Endothelial cell of umbilical vein (primary cell): ENCODE results near the gene PDE4B. TPM values are rescaled to one million over a fixed set of nuclear protein-coding genes. Genes with fewer than 3 reads are reported as not detected.

ENCODE experiments used
- BruUV-seq: library from RNA; stranded (reverse); fragments of 400-500 nt; replicated peaks from 2 replicates; lab custom pipeline; 2021; lab: Mats Ljungman, UMichigan
- CTCF ChIA-PET: fragments of 300-600, 350-600 bp; sonication (Branson Sonifier 250); formaldehyde crosslinking; loops from one replicate; lab custom pipeline; 2021; ENCODE audit warnings: antibody characterized with exemption, inconsistent platforms; lab: Charles Lee
- POLR2A ChIA-PET: fragments of 300-600, 350-600 bp; sonication (Branson Sonifier 250); formaldehyde crosslinking; loops from one replicate; lab custom pipeline; 2021; ENCODE audit warnings: antibody characterized with exemption, inconsistent platforms; lab: Charles Lee
- DNase-seq: peaks from one replicate; pipeline ENCODE4 v3.0.0-alpha.2; 2011; ENCODE audit warnings: low read depth, low spot score
- FAIRE-seq: peaks from 2 replicates; lab custom pipeline; 2011; peaks lifted over from hg19 to GRCh38; lab: Jason Lieb, UNC
- H2AFZ ChIP-seq: 2 replicates; pipeline ENCODE4 v1.6.0; 2012; ENCODE audit warnings: low read depth, low read length, control low read depth, inconsistent platforms
- H3K27ac ChIP-seq: 2 replicates; pipeline ENCODE4 v1.5.1; 2011; ENCODE audit warnings: low read depth, mild to moderate bottlenecking, control low read depth, low read length, moderate library complexity; ENCODE audit not compliant: insufficient read depth
- H3K27me3 ChIP-seq, 2 experiments: 2 replicates each; pipeline versions ENCODE4 v1.6.0 to v1.6.1; 2011; ENCODE audit warnings: low read length in 2 of 2, mixed read lengths in 1 of 2; ENCODE audit not compliant: control insufficient read depth in 2 of 2, insufficient read depth in 2 of 2
- H3K36me3 ChIP-seq, 2 experiments: 2 replicates in 1 of 2; 3 replicates in 1 of 2; pipeline ENCODE4 v1.5.1; 2011; ENCODE audit warnings: low read length in 2 of 2, mild to moderate bottlenecking in 1 of 2, moderate library complexity in 1 of 2; ENCODE audit not compliant: control insufficient read depth in 2 of 2, insufficient read depth in 2 of 2; ENCODE audit errors: extremely low read depth in 1 of 2
- H3K4me1 ChIP-seq: 3 replicates; pipeline ENCODE4 v1.5.1; 2011; ENCODE audit warnings: mild to moderate bottlenecking, low read length; ENCODE audit not compliant: control insufficient read depth, insufficient read depth; ENCODE audit errors: extremely low read depth
- H3K4me2 ChIP-seq: 2 replicates; pipeline ENCODE4 v1.6.1; 2011; ENCODE audit warnings: low read length, control low read depth, mixed read lengths; ENCODE audit not compliant: insufficient read depth
- H3K4me3 ChIP-seq, 3 experiments: fragments of 200-600 bp in 1 of 3; sonication (generic), shearing (Covaris generic) in 1 of 3; replicated peaks in 1 of 3; 2 replicates each; pipeline ENCODE4 v1.5.1; 2011 to 2016; ENCODE audit warnings: control low read depth in 3 of 3, low read length in 3 of 3, mild to moderate bottlenecking in 2 of 3, inconsistent platforms in 1 of 3, low read depth in 1 of 3, moderate library complexity in 1 of 3; ENCODE audit not compliant: insufficient read depth in 1 of 3
- H3K79me2 ChIP-seq: 2 replicates; pipeline ENCODE4 v1.6.0; 2012; ENCODE audit warnings: low read length, inconsistent platforms; ENCODE audit not compliant: control insufficient read depth, insufficient read depth
- H3K9ac ChIP-seq: replicated peaks from 2 replicates; pipeline ENCODE3; 2011; ENCODE audit warnings: low read length, control low read depth; ENCODE audit not compliant: insufficient read depth; ENCODE audit errors: extremely low read depth
- H3K9me1 ChIP-seq: replicated peaks from 3 replicates; pipeline ENCODE4 v1.6.0; 2011; ENCODE audit warnings: mild to moderate bottlenecking, low read length; ENCODE audit not compliant: control insufficient read depth, insufficient read depth; ENCODE audit errors: extremely low read depth
- H3K9me3 ChIP-seq: replicated peaks from 2 replicates; pipeline ENCODE4 v1.5.1; 2012; ENCODE audit warnings: low read length, inconsistent platforms; ENCODE audit not compliant: control insufficient read depth, insufficient read depth
- H4K20me1 ChIP-seq: replicated peaks from 2 replicates; pipeline ENCODE3; 2011; ENCODE audit warnings: mild to moderate bottlenecking, low read length; ENCODE audit not compliant: control insufficient read depth, insufficient read depth; ENCODE audit errors: extremely low read depth
- EZH2 ChIP-seq: IDR thresholded peaks from 2 replicates; pipeline ENCODE4 v1.6.1; 2012; ENCODE audit warnings: borderline replicate concordance, low read depth, mild to moderate bottlenecking, moderate library complexity, low read length, inconsistent platforms; ENCODE audit not compliant: severe bottlenecking
- FOS ChIP-seq: IDR thresholded peaks from 2 replicates; pipeline ENCODE4 v1.6.1; 2011; ENCODE audit warnings: mild to moderate bottlenecking, low read length, moderate library complexity, borderline replicate concordance; ENCODE audit not compliant: insufficient read depth
- GATA2 ChIP-seq: IDR thresholded peaks from 2 replicates; pipeline ENCODE4 v1.7.0; 2011; ENCODE audit warnings: low read depth, mild to moderate bottlenecking, moderate library complexity, mixed read lengths, low read length; ENCODE audit not compliant: insufficient read length, insufficient read depth
- JUN ChIP-seq: IDR thresholded peaks from 2 replicates; pipeline ENCODE4 v1.6.1; 2011; ENCODE audit warnings: borderline replicate concordance, low read depth; ENCODE audit not compliant: insufficient read length, insufficient read depth
- MYC ChIP-seq: IDR thresholded peaks from one replicate; pipeline ENCODE4 v1.6.1; 2011; ENCODE audit warnings: mild to moderate bottlenecking, low read depth, low read length
- POLR2A ChIP-seq: IDR thresholded peaks from 2 replicates; pipeline ENCODE4 v1.6.1; 2012; ENCODE audit warnings: low read depth, mild to moderate bottlenecking, control low read depth, low read length
- POLR2AphosphoS5 ChIP-seq: IDR thresholded peaks from 2 replicates; pipeline ENCODE4 v1.6.1; 2012; ENCODE audit warnings: low read depth, mild to moderate bottlenecking, control low read depth, low read length, moderate library complexity; ENCODE audit not compliant: insufficient read depth
- dilution Hi-C: fragments of 300-500 bp; cut with MboI; formaldehyde crosslinking; loops from one replicate; pipeline ENCODE4 v1.15.0; 2019; ENCODE audit warnings: low sequenced_read_pairs; ENCODE audit not compliant: extremely low pct_ligation_motif_present
- intact Hi-C: fragments of 100-400 bp; cut with micrococcal nuclease; formaldehyde crosslinking; loops from one replicate; pipeline ENCODE4 v1.10.0; 2022
- polyA plus RNA-seq, 4 experiments: library from polyadenylated mRNA; depleted of rRNA in 3 of 4; stranded (reverse) in 3 of 4; unstranded in 1 of 4; fragments of >200 nt; gene quantifications; 2 replicates each; pipeline versions ENCODE4 v1.2.1 to v1.2.3, GENCODE V29; 2011 to 2012; ENCODE audit warnings: missing spikeins in 1 of 4
- total RNA-seq: library from RNA; stranded (reverse); gene quantifications from 2 replicates; pipeline ENCODE4 v1.2.3, GENCODE V29; 2021
- TF ChIP-seq, protein P1 (sequence below): IDR thresholded peaks from 2 replicates; pipeline ENCODE4 v1.6.1; 2011; ENCODE audit not compliant: insufficient read depth, insufficient read length
- TF ChIP-seq, protein P2 (sequence below), 2 donors: IDR thresholded peaks; 1 replicate in 1 of 2; 2 replicates in 1 of 2; pipeline ENCODE4 v1.5.1; 2011; ENCODE audit warnings: low read length in 2 of 2, mild to moderate bottlenecking in 2 of 2, moderate library complexity in 2 of 2, control low read depth in 1 of 2, inconsistent platforms in 1 of 2, low read depth in 1 of 2; ENCODE audit not compliant: insufficient read depth in 1 of 2; ENCODE audit errors: extremely low read depth in 1 of 2

Gene PDE4B
- total and polyA plus RNA-seq, 2 donors (not counting 3 experiments of a cell fraction or from before 2014, with no cell fraction given), result 63.5 to 69.8 TPM

DNA sequence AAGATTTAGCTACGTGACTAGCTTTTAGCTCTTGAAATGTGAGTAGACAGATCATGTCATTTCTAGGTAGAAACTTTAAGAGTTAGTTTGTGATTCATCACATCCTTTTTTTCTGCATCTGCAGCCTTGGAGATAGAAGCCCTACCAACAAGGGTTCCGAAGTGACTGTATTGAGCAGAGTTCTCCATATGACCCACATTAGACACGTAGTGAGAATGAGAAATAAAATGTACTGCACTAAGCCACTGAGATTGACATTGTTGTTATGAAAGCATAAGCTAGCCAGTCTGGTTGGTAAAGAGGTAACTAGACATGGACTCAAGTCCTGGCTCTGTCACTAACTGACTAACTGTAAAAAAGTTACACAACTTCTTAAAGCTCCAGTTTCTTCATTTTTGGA, 296.1 kb downstream of the PDE4B start:
- Histone ChIP-seq H3K27ac (no peak overlapping the region), H3K36me3 (no peaks in the 10 kb centered on the region), H2AFZ (no peak overlapping the region), H3K79me2 (no peaks in the 10 kb centered on the region), H4K20me1 (no peaks in the 10 kb centered on the region), H3K9me1 (no peaks in the 10 kb centered on the region), H3K4me2 (no peak overlapping the region), H3K4me1 (no peaks in the 10 kb centered on the region), H3K27me3 (no peaks in the 10 kb centered on the region), H3K9me3 (no peaks in the 10 kb centered on the region), H3K4me3 (no peak overlapping the region), H3K9ac (no peak overlapping the region)
- no TSS peak for BruUV-seq
- CTCF ChIA-PET, result no interaction called here
- dilution Hi-C loops, result no loop called here
- TF ChIP-seq GATA2 (no peak), JUN (no peak), FOS (no peak), POLR2AphosphoS5 (no peak), POLR2A (no peak), MYC (no peak), EZH2 (no peak)
- TF ChIP-seq, protein P1, sequence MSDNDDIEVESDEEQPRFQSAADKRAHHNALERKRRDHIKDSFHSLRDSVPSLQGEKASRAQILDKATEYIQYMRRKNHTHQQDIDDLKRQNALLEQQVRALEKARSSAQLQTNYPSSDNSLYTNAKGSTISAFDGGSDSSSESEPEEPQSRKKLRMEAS, result no peak
- TF ChIP-seq, protein P2, sequence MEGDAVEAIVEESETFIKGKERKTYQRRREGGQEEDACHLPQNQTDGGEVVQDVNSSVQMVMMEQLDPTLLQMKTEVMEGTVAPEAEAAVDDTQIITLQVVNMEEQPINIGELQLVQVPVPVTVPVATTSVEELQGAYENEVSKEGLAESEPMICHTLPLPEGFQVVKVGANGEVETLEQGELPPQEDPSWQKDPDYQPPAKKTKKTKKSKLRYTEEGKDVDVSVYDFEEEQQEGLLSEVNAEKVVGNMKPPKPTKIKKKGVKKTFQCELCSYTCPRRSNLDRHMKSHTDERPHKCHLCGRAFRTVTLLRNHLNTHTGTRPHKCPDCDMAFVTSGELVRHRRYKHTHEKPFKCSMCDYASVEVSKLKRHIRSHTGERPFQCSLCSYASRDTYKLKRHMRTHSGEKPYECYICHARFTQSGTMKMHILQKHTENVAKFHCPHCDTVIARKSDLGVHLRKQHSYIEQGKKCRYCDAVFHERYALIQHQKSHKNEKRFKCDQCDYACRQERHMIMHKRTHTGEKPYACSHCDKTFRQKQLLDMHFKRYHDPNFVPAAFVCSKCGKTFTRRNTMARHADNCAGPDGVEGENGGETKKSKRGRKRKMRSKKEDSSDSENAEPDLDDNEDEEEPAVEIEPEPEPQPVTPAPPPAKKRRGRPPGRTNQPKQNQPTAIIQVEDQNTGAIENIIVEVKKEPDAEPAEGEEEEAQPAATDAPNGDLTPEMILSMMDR (IDR thresholded peaks at IDR 0.05; ENCODE audit: extremely low read depth in 1 of 2, insufficient read depth in 1 of 2, low read depth in 1 of 2, low read length in 2 of 2), result no peak
- intact Hi-C loops, result no loop called here
- FAIRE-seq (no peak), DNase-seq (no peak)
- POLR2A ChIA-PET, result no interaction called here
